RWPE1 (cell line): ENCODE data around the gene NTPCR.

Source experiments
- CTCF ChIA-PET: fragments of 350-600 bp; sonication (Branson Sonifier 250); formaldehyde crosslinking; extraction: SDS; loops from one replicate; lab custom pipeline; 2021; lab: Yijun Ruan, JAX
- POLR2A ChIA-PET: fragments of 400-600 bp; formaldehyde crosslinking; extraction: SDS; loops from one replicate; lab custom pipeline; 2020; ENCODE audit warnings: antibody characterized with exemption; ENCODE audit not compliant: low non-redundant PET; lab: Yijun Ruan, JAX
- DNase-seq: peaks from one replicate; pipeline ENCODE4 v3.0.0; 2012; ENCODE audit warnings: low spot score
- H3K27ac ChIP-seq: fragments of 450-650 bp; 2 replicates; pipeline ENCODE4 v1.5.1; 2017
- TF ChIP-seq, protein P1 (sequence below): fragments of 450-650 bp; conservative IDR thresholded peaks from 2 replicates; pipeline ENCODE4 v1.5.1; 2017; ENCODE audit warnings: low read depth, mild to moderate bottlenecking

The NTPCR gene

DNA sequence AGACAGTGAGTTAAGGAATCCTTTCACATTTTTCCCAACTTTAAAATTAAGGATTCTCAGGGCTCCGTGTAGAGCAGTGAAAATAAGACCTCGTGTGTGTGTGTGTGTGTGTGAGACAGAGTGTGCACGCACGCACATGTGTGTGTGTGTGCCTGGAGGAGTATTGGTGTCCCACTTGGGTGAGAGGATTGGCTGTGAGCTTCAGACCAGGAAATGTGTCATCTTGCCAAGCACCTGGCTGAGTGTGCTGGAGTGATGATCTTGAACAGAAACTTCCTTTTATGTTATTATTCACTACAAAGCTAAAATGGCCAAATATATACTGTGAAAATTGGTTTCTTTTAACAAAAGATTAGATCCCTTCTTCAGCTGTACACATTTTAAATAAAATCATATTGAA, 35.2 kb upstream of the NTPCR start:
- CTCF ChIA-PET = no interaction called here
- POLR2A ChIA-PET = no interaction called here
- no peak overlapping the region for H3K27ac ChIP-seq
- no peak for DNase-seq
- TF ChIP-seq, protein P1, sequence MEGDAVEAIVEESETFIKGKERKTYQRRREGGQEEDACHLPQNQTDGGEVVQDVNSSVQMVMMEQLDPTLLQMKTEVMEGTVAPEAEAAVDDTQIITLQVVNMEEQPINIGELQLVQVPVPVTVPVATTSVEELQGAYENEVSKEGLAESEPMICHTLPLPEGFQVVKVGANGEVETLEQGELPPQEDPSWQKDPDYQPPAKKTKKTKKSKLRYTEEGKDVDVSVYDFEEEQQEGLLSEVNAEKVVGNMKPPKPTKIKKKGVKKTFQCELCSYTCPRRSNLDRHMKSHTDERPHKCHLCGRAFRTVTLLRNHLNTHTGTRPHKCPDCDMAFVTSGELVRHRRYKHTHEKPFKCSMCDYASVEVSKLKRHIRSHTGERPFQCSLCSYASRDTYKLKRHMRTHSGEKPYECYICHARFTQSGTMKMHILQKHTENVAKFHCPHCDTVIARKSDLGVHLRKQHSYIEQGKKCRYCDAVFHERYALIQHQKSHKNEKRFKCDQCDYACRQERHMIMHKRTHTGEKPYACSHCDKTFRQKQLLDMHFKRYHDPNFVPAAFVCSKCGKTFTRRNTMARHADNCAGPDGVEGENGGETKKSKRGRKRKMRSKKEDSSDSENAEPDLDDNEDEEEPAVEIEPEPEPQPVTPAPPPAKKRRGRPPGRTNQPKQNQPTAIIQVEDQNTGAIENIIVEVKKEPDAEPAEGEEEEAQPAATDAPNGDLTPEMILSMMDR = no peak

DNA sequence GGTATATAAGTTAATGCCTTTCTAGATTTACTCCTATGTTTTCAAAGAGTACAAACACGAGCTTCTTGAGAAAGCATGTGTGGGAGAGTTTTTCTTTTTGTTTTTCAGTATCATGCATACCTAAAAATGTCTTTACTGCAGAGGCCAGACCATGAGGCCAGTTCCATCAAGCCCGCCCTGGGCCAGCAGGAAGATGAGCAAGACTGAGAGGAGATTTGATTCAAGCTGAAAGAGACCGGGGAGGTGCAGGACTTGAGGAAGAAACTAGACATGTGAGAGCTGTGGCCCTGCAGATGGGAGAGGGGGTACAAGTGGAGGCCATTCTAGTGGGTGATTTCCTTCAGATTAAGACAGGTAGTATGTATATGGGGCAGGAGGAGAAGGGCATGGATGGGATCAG, 33.4 kb upstream of the NTPCR start:
- DNase-seq = no peak
- ChIA-PET CTCF (no interaction called here), POLR2A (no interaction called here)
- H3K27ac ChIP-seq = no peak overlapping the region
- TF ChIP-seq, protein P1 = no peak

DNA sequence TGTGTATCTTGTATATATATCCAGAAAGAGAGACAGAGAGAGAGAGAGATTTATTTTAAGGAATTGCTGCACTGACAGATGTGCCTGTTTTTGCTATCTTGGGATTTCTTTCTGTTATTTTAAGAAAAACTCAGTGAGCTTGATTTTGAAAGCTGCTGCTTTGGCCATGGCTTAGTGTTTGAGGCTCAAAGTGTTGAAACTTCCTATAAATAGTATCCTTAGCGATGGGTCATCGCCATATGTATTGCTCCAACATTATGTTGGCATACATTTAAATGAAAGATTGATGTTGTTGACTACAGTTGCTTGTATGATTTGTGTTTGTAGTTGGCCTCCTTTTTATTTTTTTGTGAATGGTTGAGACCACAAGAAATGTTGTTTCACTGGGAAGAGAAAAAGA, 29.0 kb upstream of the NTPCR start:
- DNase-seq = no peak
- POLR2A ChIA-PET = no interaction called here
- no peak overlapping the region for H3K27ac ChIP-seq
- CTCF ChIA-PET = no interaction called here
- TF ChIP-seq, protein P1 = no peak

DNA sequence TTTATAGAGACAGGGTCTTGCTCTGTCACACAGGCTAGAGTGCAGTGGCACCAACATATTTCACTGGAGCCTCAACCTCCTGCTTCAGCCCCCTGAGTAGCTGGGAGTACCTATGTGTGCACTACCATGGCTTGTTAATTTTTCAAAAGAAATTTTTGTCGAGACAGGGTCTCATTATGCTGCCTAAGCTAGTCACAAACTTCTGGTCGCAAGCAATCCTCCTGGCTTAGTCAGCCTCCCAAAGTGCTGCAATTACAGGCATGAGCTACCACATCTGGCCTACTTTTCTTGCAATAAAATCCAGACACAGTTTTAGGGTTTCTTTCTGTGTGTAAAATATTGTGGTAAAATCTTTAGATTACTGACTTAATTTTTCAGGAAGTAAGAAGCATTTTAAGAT, 27.9 kb upstream of the NTPCR start:
- no peak for DNase-seq
- CTCF ChIA-PET = no interaction called here
- no peak overlapping the region for H3K27ac ChIP-seq
- TF ChIP-seq, protein P1 = no peak
- POLR2A ChIA-PET = no interaction called here

DNA sequence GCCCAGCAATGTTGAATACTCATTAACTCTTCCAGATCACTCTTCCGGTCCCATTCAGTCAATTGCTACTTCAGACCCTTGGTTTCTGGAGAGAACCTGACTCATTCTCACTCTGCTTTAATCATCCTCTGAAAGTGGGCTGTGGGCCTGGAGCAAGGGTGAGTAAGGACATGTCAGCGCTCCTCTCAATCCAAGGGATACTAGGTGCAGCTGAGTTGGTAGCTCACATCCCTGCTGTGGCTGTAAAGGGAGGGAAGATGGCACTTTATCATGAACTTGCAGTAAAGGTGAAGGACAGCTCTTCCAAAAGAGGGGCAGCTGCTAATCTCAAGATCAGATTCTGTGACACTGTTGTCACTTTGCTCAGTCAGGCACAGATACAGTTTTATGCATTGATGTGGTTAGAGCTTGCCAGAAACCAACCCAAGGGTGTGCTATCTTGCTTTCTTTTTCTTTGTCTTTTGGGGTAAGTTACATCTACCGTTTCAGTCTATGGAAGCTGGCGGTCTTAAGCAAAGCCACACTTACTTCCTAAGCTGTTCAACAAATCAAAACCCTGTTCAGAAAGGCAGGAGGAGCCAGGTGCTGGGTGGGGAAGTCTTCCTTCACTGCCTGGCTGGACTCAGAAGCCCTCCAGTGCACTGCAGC, 26.5 kb upstream of the NTPCR start:
- DNase-seq = no peak
- POLR2A ChIA-PET = no interaction called here
- no peak overlapping the region for H3K27ac ChIP-seq
- TF ChIP-seq, protein P1 = no peak
- CTCF ChIA-PET = no interaction called here

DNA sequence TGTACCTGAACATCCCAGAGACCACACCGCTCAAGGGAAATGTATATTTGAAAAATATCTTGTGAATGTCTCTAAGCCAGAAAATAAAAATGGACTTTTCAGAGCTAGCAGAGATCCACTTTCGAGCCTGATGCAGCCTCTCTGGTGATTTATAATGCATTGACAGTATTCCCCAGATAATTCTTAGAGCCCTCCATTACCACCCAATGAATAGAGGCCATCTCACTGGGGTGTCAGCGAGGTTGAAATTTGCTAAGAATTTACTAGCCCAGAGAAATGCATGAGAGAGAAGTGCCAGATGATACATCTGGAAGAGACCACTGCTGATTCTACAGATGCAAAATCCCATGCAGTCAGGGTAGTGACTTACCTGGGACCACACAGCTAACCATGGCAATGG, 25.5 kb upstream of the NTPCR start:
- POLR2A ChIA-PET = no interaction called here

More for the DNA sequence above, 25.5 kb upstream of the NTPCR start:
- TF ChIP-seq, protein P1 = no peak
- no peak for DNase-seq
- CTCF ChIA-PET = no interaction called here
- H3K27ac ChIP-seq = no peak overlapping the region
